ENCODE measurements around the gene CFAP97.

Gene CFAP97

GRCh38 chr4:185112104-185112503, 91.7 kb downstream of the CFAP97 start:
- no peak overlapping the region for H3K27ac ChIP-seq

GRCh38 chr4:185110375-185110823, 93.4 kb downstream of the CFAP97 start:
- no peak overlapping the region for H3K27ac ChIP-seq
- TF ChIP-seq CTCF (conservative IDR thresholded peaks at IDR 0.05): no peak

More at GRCh38 chr4:185112104-185112503, 91.7 kb downstream of the CFAP97 start:
- TF ChIP-seq CTCF (conservative IDR thresholded peaks at IDR 0.05): no peak

GRCh38 chr4:185109736-185110135, 94.1 kb downstream of the CFAP97 start:
- no peak overlapping the region for H3K27ac ChIP-seq
- no peak for TF ChIP-seq CTCF (conservative IDR thresholded peaks at IDR 0.05)
